HG02623 (cell line): ENCODE results near the gene MAGEA1.
"Not testable (repeated sequence)": the region's sequence is repeated elsewhere in the genome, so short reads cannot be mapped to it uniquely, and the experiment has no call there.

Source experiments
- ATAC-seq: cut with Tn5 transposase; IDR thresholded peaks from one replicate; pipeline ENCODE4 v1.9.1; 2021; ENCODE audit warnings: moderate library complexity; ENCODE audit not compliant: unreplicated experiment

MAGEA1 gene, protein sequence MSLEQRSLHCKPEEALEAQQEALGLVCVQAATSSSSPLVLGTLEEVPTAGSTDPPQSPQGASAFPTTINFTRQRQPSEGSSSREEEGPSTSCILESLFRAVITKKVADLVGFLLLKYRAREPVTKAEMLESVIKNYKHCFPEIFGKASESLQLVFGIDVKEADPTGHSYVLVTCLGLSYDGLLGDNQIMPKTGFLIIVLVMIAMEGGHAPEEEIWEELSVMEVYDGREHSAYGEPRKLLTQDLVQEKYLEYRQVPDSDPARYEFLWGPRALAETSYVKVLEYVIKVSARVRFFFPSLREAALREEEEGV

DNA sequence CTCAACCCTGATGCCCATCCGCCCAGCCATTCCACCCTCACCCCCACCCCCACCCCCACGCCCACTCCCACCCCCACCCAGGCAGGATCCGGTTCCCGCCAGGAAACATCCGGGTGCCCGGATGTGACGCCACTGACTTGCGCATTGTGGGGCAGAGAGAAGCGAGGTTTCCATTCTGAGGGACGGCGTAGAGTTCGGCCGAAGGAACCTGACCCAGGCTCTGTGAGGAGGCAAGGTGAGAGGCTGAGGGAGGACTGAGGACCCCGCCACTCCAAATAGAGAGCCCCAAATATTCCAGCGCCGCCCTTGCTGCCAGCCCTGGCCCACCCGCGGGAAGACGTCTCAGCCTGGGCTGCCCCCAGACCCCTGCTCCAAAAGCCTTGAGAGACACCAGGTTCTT lies at the start of gene MAGEA1:
Gene MAGEA1 (plus strand): TSS at position 154 of the 400 bp plus-strand sequence. CDS start 3,106 bp downstream, outside the sequence.
- ATAC-seq: no peak

DNA sequence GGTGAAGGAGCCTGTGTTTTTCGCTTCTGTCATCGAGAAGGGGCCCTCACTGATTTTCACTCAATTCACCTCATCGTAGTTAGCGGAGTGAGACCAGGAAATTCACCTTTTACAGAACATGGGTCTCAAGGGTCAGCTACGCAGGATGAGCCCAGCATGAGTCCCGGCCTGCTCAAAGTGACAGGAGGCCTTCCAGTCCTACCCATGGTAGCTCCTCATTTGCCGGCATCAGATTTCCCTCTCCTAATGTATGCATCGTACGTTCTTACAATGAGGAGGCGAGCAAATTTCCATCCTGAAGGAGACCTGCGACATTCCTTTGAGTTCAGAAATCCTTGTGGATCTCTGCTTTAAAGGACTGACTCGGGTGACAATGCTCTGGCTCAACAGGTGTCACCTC lies 46.2 kb upstream of the MAGEA1 start:
- ATAC-seq: not testable (repeated sequence)

DNA sequence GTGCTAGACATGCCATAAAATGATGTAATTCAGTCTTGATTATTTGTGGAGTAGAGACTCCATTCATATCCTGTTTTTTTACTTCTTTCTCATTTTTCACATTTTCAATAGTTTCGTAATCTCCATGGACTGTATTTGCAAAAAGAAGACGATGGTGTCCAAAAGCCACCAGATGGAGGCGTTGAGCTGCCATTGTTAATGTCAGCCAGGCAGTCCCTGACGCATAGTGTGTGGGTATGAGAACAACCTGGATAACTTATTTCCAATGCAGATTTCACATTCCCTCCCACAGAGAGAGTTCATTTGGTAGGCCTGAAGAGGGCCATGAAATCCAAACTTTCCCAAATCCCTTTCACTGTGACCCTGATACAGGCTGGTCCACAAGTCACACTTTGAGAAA lies 40.0 kb upstream of the MAGEA1 start:
- ATAC-seq: not testable (repeated sequence)

DNA sequence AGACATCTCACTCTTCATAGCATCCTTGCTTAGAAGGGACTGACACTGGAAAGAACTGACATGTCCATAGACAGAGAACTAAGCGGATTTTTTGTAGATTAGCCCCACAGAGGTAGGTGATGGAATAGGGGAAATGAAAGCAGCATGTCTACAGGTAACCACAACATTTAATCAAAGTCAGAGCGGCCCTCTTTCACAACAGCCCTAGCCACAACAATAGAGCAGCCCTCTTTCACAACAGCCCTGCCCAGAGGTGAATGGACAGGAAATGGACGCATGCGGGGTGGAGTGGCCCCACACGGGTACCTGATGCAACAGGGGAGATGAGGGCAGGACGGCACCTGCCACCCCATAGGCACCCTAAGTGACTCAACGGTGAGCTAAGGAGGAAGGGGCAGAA lies 32.8 kb upstream of the MAGEA1 start:
- not testable (repeated sequence) for ATAC-seq

DNA sequence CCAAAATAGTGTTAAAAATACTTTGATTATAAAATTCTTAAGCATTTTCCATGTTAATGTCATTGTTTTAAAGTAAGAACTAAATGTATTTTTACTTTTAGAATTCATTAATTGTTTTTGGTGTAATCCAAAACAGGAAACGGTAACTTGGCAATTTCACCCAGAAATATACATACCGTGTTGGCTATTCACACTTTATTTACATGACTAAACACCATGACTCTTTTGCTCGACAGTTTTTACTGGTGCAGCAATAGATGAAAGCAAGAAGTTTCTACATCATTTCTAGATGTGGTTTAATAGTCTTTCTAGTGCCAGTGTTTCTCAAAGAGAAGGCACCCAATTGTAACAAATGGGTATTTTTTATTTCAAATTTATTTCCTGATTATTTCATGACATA lies 25.6 kb upstream of the MAGEA1 start:
- no peak for ATAC-seq

- ATAC-seq: no peak
Observed at GRCh38 chrX:153157450-153157849, 21.6 kb upstream of the MAGEA1 start.

DNA sequence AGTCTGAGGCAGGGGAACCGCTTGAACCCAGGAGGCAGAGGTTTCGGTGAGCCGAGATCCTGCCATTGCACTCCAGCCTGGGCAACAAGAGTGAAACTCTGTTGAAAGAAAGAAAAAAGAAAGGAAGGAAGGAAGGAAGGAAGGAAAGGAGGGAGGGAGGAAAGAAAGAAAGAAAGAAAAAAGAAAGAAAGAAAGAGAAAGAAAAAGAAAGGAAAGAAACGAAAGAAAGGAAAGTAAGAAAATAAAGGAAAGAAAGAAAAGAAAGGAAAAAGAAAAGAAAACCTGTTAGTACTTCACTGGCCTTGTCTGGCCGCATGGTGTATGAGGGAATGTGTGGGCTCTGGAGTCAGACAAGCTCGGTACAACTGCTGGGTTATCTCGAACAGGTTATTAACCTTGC lies 20.8 kb upstream of the MAGEA1 start:
- ATAC-seq: no peak

DNA sequence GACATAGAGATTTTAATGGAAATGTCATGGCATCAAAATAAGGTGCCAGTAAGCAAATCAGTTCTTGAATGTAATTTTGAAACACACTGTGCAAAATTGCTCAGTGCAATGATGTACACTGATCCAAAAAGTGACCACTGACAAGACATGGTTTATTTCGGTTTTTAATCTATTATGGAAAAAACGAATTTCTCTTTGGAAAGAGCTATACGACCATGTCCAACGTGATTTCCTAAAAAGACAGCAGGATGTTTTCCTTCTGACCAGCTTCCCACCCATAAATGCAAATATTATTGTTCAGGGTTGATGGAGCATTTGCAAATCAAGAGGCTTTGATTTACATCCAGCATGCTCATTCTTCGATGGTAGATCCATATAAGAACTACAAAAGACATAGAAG lies 17.1 kb upstream of the MAGEA1 start:
- no peak for ATAC-seq

DNA sequence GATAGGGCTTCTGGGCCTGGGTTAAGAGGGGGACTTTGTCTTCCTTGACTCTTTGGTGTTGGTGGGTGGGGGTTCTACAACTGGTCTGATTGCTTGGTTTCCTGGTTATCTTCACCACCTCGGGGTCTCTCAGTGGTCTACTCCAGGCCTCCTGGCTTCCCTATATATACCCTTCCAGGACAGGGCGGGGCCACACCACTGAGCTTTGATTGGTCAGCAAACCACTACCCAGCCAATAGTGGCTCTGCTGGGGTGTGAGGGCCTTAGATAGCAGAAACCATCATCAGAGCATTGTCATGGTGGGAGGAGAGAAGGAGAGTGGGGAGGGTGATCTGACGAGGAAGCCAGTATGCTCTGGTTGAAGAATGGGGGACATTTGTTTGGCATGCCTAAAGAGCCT lies 14.4 kb upstream of the MAGEA1 start:
- ATAC-seq: no peak

DNA sequence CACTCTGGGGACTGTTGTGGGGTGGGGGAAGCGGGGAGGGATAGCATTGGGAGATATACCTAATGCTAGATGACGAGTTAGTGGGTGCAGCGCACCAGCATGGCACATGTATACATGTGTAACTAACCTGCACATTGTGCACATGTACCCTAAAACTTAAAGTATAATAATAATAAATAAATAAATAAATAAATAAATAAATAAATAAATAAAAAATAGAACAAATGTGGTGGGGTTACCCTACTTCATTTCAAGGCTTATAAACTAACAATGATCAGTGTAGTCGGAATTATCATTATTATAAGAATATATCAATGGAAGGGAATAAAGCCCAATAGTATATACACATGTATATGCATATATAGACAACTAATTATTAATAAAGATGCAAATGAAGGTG lies 10.7 kb upstream of the MAGEA1 start:
- not testable (repeated sequence) for ATAC-seq

DNA sequence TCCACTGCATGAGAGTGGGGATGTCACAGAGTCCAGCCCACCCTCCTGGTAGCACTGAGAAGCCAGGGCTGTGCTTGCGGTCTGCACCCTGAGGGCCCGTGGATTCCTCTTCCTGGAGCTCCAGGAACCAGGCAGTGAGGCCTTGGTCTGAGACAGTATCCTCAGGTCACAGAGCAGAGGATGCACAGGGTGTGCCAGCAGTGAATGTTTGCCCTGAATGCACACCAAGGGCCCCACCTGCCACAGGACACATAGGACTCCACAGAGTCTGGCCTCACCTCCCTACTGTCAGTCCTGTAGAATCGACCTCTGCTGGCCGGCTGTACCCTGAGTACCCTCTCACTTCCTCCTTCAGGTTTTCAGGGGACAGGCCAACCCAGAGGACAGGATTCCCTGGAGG lies 2.7 kb downstream of the MAGEA1 start:
- no peak for ATAC-seq

DNA sequence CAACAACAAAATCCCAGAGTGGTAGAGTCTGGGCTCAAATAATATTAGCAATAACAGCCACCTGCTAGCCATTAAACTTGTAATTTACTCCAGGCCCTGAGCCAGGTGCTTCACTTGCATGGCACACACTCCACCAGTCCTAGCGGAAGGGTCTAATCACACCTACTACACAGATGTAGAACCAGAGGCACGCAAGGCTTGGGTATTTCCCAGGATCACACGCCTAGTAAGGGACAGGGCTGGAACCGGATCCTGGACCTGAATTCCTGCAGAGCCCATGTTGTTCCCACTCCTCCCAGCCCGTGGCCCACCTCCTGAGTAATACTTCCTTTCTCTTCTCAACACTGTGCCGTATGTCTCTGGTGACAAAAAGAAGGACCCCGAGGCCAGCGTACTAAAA lies 5.7 kb downstream of the MAGEA1 start:
- ATAC-seq: no peak

DNA sequence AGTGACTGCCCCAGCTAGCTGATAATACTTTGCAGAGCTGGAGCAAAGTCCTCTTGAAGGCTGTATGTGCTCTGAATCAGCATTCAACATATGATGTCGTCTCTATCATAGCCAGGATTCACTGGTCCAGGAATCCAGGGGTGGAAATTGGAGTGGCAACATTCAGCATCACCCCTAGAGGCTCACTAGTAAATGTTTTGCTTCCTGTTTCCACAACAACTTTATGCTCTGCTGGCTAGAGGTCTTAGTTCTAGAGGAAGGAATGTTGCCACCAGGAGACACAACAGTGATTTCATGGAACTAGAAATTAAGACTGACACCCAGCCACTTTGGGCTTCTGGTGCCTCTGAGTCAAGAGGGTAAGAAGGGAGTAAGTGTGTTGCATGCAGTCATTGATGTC lies 11.3 kb downstream of the MAGEA1 start:
- no peak for ATAC-seq

GRCh38 chrX:153200462-153200861 lies 21.4 kb downstream of the MAGEA1 start:
- ATAC-seq: no peak

DNA sequence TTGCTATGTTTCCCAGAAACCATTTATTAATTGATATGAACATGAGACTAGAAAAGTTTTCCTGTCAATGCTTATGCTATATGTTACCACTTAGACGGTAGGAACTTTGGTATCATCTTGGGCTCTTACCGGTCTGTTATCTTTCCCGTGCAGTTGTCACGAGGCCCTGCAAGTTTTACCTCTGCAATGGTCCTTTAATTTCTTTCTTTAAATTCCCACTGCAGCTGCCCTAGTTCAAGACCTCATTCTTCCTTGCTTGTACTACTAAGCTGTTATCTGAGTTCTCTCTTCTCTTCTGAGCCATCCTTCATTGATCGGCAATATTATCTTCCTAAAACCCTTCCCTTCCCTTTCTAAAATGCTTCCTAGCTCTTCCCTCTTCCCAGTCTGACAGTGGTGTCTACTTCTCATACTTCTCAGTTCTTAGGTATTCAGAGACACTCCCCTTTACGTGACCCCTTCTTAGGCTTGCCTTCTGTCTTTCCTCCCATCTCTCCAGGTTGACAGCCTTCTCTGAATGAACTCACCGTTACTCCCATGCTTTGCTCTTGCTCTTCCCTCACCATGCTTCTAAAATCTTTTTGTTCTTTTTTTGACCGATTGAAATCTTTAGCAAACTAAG lies 27.5 kb downstream of the MAGEA1 start:
- no peak for ATAC-seq

- no peak for ATAC-seq
Observed at GRCh38 chrX:153209347-153209746, 30.3 kb downstream of the MAGEA1 start.

DNA sequence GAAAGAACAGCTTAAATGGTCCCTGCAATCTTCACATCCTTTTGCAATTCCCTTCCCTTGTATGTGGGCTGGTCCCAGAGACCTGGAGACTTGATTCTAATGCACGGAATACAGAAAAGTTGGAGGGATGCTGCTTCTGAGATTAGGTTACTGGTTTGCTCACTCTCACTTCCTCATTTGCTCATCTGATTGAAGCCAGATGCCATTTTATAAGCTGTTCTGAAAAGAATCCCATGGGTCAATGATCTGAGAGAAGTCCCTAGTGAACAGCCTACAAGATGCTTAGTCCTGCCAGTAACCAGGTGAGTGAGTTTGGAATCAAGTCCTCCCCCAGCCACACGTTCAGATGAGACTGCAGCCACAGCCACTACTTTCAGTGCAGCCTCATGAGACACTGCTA lies 35.9 kb downstream of the MAGEA1 start:
- no peak for ATAC-seq

DNA sequence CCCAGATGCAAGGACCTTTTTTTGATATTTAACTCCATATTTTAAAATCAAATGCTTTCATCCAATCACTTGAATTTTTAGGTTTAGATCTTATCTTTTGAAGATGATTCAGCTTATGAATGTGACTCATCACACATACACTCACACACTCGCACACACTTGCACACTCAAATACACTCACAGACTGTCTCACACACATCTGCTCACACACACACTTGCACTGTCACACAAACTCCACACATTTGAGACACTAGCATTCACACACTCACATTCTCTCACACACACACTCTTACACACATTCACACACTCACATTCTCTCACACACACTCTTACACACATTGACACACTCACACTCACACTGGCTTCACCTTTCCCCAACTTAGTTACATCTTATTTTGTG lies 37.8 kb downstream of the MAGEA1 start:
- ATAC-seq: no peak

DNA sequence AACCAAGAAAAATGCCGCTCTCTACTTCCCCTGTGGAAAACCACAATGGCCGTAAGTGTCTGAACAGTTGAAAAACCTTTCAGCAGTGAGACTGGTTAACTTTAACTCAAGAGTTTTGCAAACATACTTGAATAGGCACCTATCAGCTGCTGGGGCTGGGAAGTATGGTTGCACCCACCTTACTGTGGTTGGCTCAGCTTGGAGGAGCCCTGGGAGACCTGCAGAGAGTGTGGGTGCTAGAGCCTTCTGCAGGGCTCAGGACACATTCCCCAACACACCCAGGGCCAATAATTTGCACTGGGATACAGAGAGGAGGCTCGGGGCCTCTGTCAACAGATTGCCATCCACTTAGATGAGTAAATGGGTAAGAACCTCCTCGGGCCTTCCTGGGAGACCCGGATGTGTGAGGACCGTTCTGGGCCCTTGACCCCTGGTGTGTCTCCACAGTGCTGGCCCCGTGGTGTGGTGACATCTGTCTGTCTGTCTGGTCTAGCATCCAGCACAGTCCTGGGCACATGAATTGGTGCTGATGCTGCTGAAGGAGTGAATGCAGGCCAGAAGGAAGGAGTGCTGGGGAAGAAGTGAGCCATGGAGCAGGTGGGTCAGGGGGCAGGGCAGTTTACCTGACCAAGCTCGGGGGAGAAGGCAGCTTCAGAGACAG lies 46.5 kb downstream of the MAGEA1 start:
- no peak for ATAC-seq

- ATAC-seq: no peak
Observed at GRCh38 chrX:153226344-153227185, 47.5 kb downstream of the MAGEA1 start.
